ENCODE data around the gene PBRM1.

The PBRM1 gene

DNA sequence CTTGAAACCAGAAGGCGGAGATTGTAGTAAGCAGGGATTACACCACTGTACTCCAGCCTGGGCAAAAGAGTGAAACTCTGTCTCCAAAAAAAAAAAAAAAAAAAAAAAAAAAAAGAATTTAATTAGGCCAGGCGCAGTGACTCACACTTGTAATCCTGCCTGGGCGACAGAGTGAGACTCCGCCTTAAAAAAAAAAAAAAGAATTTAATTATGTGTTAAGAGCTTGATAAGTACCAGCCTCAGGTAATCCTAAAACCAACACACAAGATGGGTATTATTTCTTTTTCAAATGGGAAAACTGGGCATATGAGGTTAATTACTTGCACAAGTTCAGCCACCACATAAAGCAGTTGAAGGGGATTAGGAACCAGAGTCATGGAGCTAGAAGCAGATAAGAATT, 49.0 kb downstream of the PBRM1 start:
- TF ChIP-seq, protein P1, sequence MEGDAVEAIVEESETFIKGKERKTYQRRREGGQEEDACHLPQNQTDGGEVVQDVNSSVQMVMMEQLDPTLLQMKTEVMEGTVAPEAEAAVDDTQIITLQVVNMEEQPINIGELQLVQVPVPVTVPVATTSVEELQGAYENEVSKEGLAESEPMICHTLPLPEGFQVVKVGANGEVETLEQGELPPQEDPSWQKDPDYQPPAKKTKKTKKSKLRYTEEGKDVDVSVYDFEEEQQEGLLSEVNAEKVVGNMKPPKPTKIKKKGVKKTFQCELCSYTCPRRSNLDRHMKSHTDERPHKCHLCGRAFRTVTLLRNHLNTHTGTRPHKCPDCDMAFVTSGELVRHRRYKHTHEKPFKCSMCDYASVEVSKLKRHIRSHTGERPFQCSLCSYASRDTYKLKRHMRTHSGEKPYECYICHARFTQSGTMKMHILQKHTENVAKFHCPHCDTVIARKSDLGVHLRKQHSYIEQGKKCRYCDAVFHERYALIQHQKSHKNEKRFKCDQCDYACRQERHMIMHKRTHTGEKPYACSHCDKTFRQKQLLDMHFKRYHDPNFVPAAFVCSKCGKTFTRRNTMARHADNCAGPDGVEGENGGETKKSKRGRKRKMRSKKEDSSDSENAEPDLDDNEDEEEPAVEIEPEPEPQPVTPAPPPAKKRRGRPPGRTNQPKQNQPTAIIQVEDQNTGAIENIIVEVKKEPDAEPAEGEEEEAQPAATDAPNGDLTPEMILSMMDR (IDR thresholded peaks at IDR 0.05), result no peak
- Histone ChIP-seq H3K36me3 (ENCODE audit: control insufficient read depth, insufficient read depth, low read length) (no peaks in the 10 kb centered on the region), H3K27ac (no peak overlapping the region)

DNA sequence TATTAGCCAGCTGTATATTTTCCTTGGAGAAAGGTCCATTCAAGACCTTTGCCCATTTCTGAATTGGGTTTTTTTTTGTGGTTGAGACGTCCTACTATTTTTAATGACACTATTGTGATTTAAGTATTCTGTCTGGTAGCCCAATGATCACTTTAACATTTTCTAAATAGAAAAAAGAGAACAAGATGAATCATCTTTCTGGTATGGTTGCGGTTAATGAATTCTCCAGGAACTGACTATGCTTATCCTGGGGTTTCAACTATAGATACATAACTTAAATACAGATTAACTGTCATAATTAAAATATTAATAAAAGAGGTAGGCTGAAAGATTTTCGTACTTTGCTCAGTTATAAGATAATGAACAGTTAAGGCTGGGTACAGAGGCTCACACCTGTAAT, 51.9 kb downstream of the PBRM1 start:
- TF ChIP-seq, protein P1 (IDR thresholded peaks at IDR 0.05), result no peak
- Histone ChIP-seq H3K9me3 (ENCODE audit: control insufficient read depth, low read length) (no peaks in the 10 kb centered on the region), H3K36me3 (ENCODE audit: control insufficient read depth, insufficient read depth, low read length) (no peaks in the 10 kb centered on the region), H3K27ac (no peak overlapping the region), H3K4me2 (ENCODE audit: low read length) (no peak overlapping the region), H3K4me3 (ENCODE audit: low read depth, low read length) (no peak overlapping the region), H3K4me1 (no peaks in the 10 kb centered on the region), H2AFZ (no peak overlapping the region), H3K79me2 (no peaks in the 10 kb centered on the region), H3K9ac (no peak overlapping the region), H3K27me3 (ENCODE audit: control insufficient read depth, insufficient read depth, low read length) (no peaks in the 10 kb centered on the region)

More for the DNA sequence above, 49.0 kb downstream of the PBRM1 start:
- no peak overlapping the region for H3K9ac ChIP-seq
- H3K4me2 ChIP-seq (ENCODE audit: low read length), result no peak overlapping the region
- H3K27me3 ChIP-seq (ENCODE audit: control insufficient read depth, insufficient read depth, low read length), result no peaks in the 10 kb centered on the region
- no peaks in the 10 kb centered on the region for H3K79me2 ChIP-seq
- no peak overlapping the region for H3K4me3 ChIP-seq (ENCODE audit: low read depth, low read length)
- no peak overlapping the region for H2AFZ ChIP-seq
- no peaks in the 10 kb centered on the region for H3K9me3 ChIP-seq (ENCODE audit: control insufficient read depth, low read length)
- no peaks in the 10 kb centered on the region for H3K4me1 ChIP-seq

DNA sequence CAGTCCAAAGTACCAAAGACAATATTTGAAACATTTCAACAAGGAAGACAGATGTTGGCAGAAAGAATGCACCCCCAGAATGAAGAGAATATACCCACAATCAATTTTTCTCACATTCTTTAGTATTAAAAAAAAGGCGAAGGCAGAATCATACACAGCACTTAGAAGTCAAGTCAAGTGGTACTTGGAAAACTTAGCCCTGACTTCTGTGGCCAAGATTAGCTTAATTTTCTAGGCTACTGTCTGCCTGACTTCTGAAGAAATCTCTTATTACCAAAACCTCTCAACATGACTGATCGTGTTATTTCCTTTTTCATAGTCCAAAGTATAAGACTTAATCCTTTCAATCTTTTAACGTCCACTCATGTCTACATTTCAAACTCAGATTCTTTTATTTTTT, 60.7 kb downstream of the PBRM1 start:
- Histone ChIP-seq H3K27ac (no peak overlapping the region), H3K79me2 (no peaks in the 10 kb centered on the region), H3K4me2 (ENCODE audit: low read length) (no peak overlapping the region), H2AFZ (no peak overlapping the region), H3K36me3 (ENCODE audit: control insufficient read depth, insufficient read depth, low read length) (no peaks in the 10 kb centered on the region), H3K4me3 (ENCODE audit: low read depth, low read length) (no peak overlapping the region), H3K27me3 (ENCODE audit: control insufficient read depth, insufficient read depth, low read length) (no peaks in the 10 kb centered on the region), H3K4me1 (no peaks in the 10 kb centered on the region), H3K9me3 (ENCODE audit: control insufficient read depth, low read length) (no peaks in the 10 kb centered on the region), H3K9ac (no peak overlapping the region)
- TF ChIP-seq, protein P1 (IDR thresholded peaks at IDR 0.05), result no peak

DNA sequence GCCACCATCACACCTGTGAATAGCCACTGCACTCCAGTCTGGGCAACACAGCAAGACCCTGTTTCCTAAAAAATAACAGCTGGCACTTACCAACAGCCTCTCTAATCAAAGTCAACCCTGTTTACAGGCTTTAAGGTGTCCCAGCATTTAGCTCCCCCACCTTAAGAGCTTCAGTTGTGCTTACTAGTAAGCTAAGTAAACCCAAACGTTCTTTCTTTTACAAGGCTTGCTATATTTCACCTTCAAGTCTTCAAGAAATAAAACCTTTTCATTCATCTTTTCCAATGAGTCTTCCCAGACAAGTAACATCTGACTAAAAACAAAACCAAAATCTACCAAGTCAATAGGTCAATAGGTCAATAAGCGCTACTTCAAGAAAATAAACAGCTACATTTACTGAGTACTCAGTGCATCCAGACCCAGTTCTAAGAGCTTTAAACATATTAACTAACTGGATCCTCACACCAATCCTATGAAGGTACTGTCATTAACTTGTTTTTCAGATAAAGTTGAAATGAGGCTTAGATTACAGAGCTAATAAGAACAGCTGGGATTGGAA, 62.4 kb downstream of the PBRM1 start:
- H3K4me1 ChIP-seq, result no peaks in the 10 kb centered on the region
- H3K4me2 ChIP-seq (ENCODE audit: low read length), result no peak overlapping the region
- no peak overlapping the region for H3K27ac ChIP-seq
- TF ChIP-seq, protein P1 (IDR thresholded peaks at IDR 0.05), result no peak
- no peaks in the 10 kb centered on the region for H3K36me3 ChIP-seq (ENCODE audit: control insufficient read depth, insufficient read depth, low read length)
- H2AFZ ChIP-seq, result no peak overlapping the region
- no peak overlapping the region for H3K4me3 ChIP-seq (ENCODE audit: low read depth, low read length)
- H3K9ac ChIP-seq, result no peak overlapping the region
- H3K27me3 ChIP-seq (ENCODE audit: control insufficient read depth, insufficient read depth, low read length), result no peaks in the 10 kb centered on the region
- H3K9me3 ChIP-seq (ENCODE audit: control insufficient read depth, low read length), result no peaks in the 10 kb centered on the region
- no peaks in the 10 kb centered on the region for H3K79me2 ChIP-seq

DNA sequence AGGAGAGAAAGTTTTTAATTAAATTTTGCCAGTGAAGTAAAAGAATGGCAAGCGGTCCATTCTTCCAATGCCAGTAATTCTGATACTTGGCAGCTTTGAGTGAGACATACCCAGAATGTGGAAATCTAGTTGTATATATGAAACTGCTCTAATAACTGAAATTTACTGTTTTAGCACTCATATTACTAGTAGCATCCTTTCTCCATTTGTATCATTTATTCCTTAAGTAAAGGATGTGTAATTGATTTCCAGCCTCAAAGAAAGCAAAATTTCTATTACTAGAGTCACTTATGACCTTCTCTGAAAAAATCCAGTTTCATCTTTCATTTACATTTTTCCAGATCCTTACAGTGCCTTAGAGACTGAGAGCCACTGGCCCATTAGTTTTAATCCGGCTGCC, 65.1 kb downstream of the PBRM1 start:
- Histone ChIP-seq H2AFZ (no peak overlapping the region), H3K9me3 (ENCODE audit: control insufficient read depth, low read length) (no peaks in the 10 kb centered on the region), H3K27ac (no peak overlapping the region), H3K9ac (no peak overlapping the region), H3K36me3 (ENCODE audit: control insufficient read depth, insufficient read depth, low read length) (no peaks in the 10 kb centered on the region), H3K79me2 (no peaks in the 10 kb centered on the region), H3K4me3 (ENCODE audit: low read depth, low read length) (no peak overlapping the region), H3K4me1 (no peaks in the 10 kb centered on the region), H3K27me3 (ENCODE audit: control insufficient read depth, insufficient read depth, low read length) (no peaks in the 10 kb centered on the region), H3K4me2 (ENCODE audit: low read length) (no peak overlapping the region)
- TF ChIP-seq, protein P1 (IDR thresholded peaks at IDR 0.05), result no peak

All from parathyroid adenoma (tissue), 2 donors.